Suprapubic skin (tissue), 3 donors: ENCODE results near the gene NPC2.

Experiments used
- CTCF ChIP-seq, 2 donors: fragments of 200-600 bp in 1 of 2; fragments of 450-650 bp in 1 of 2; sonication (generic) in 1 of 2; IDR thresholded peaks; one replicate each; pipeline ENCODE4 v1.5.1; 2016 to 2019; ENCODE audit warnings: antibody characterized with exemption in 2 of 2, mild to moderate bottlenecking in 1 of 2, moderate library complexity in 1 of 2
- POLR2A ChIP-seq, 2 donors: fragments of 450-650 bp; IDR thresholded peaks; one replicate each; pipeline ENCODE4 v1.6.1; 2017; ENCODE audit warnings: antibody characterized with exemption in 2 of 2, mild to moderate bottlenecking in 2 of 2, moderate library complexity in 2 of 2

GRCh38 chr14:74490486-74490885, 2.6 kb downstream of the NPC2 start:
- TF ChIP-seq POLR2A (IDR thresholded peaks at IDR 0.05) (no peak), CTCF (IDR thresholded peaks at IDR 0.05) (no peak)
